ENCODE results near the gene GOLIM4.
A peak's percentile ranks its signal among the peaks of the same experiment; 100 is the strongest.

Gene GOLIM4

GRCh38 chr3:168096210-168096652 lies 507 bp upstream of the GOLIM4 start:
- DNase-seq: no peak

GRCh38 chr3:168094877-168095610 lies 680 bp downstream of the GOLIM4 start:
- peak; percentile 41 for DNase-seq

- DNase-seq: no peak
Measured at GRCh38 chr3:168094580-168094876, 1.2 kb downstream of the GOLIM4 start.

GRCh38 chr3:168093790-168094189 lies 1.9 kb downstream of the GOLIM4 start:
- no peak for DNase-seq

GRCh38 chr3:168093229-168093628 lies 2.5 kb downstream of the GOLIM4 start:
- no peak for DNase-seq

GRCh38 chr3:168091941-168092340 lies 3.8 kb downstream of the GOLIM4 start:
- no peak for DNase-seq

GRCh38 chr3:168091302-168091858 lies 4.3 kb downstream of the GOLIM4 start:
- DNase-seq: no peak

GRCh38 chr3:168090306-168091085 lies 5.2 kb downstream of the GOLIM4 start:
- DNase-seq: no peak

GRCh38 chr3:168089179-168089771 lies 6.4 kb downstream of the GOLIM4 start:
- no peak for DNase-seq

- DNase-seq: no peak
Measured at GRCh38 chr3:168088106-168088720, 7.5 kb downstream of the GOLIM4 start.

GRCh38 chr3:168087539-168087938 lies 8.2 kb downstream of the GOLIM4 start:
- no peak for DNase-seq

- DNase-seq: no peak
Measured at GRCh38 chr3:168086541-168087260, 9.0 kb downstream of the GOLIM4 start.

- DNase-seq: no peak
Measured at GRCh38 chr3:168085491-168086119, 10.1 kb downstream of the GOLIM4 start.

- no peak for DNase-seq
Measured at GRCh38 chr3:168083906-168084305, 11.8 kb downstream of the GOLIM4 start.

- no peak for DNase-seq
Measured at GRCh38 chr3:168081856-168082255, 13.9 kb downstream of the GOLIM4 start.

GRCh38 chr3:168081171-168081771 lies 14.5 kb downstream of the GOLIM4 start:
- no peak for DNase-seq

GRCh38 chr3:168080499-168081170 lies 15.1 kb downstream of the GOLIM4 start:
- no peak for DNase-seq

- no peak for DNase-seq
Measured at GRCh38 chr3:168080022-168080421, 15.7 kb downstream of the GOLIM4 start.

GRCh38 chr3:168077091-168077490 lies 18.6 kb downstream of the GOLIM4 start:
- no peak for DNase-seq

- no peak for DNase-seq
Measured at GRCh38 chr3:168073842-168074605, 21.7 kb downstream of the GOLIM4 start.

Measured in activated CD4-positive, CD25-positive, alpha-beta regulatory T cell treated with anti-CD3 and anti-CD28 coated beads, Interleukin-2, amount 50 U/mL, for 72 hours (primary cell).